ENCODE measurements around the gene RSPRY1. TPM values are rescaled to one million over a fixed set of nuclear protein-coding genes. Genes with fewer than 3 reads are reported as not detected.
"Not testable (repeated sequence)": the region's sequence is repeated elsewhere in the genome, so short reads cannot be mapped to it uniquely, and the experiment has no call there.

Gene RSPRY1
- total RNA-seq, 2 donors from 2014 or later = 17.0 to 17.2 TPM

GRCh38 chr16:57185446-57185944, 634 bp upstream of the RSPRY1 start:
- peak; percentile 71 for DNase-seq (ENCODE audit: low spot score)
- no peaks in the 10 kb centered on the region for H3K36me3 ChIP-seq
- peak overlapping the region; percentile 87 to 95 for H3K4me3 ChIP-seq
- peak overlapping the region; percentile 91 to 93 for H3K27ac ChIP-seq
- no peaks in the 10 kb centered on the region for H3K27me3 ChIP-seq
- no peak for TF ChIP-seq CTCF (IDR thresholded peaks at IDR 0.05)
- H3K9me3 ChIP-seq = no peaks in the 10 kb centered on the region
- H3K4me1 ChIP-seq = peaks cover 0 to 26% of the 10 kb centered on the region in 2 donors

DNA sequence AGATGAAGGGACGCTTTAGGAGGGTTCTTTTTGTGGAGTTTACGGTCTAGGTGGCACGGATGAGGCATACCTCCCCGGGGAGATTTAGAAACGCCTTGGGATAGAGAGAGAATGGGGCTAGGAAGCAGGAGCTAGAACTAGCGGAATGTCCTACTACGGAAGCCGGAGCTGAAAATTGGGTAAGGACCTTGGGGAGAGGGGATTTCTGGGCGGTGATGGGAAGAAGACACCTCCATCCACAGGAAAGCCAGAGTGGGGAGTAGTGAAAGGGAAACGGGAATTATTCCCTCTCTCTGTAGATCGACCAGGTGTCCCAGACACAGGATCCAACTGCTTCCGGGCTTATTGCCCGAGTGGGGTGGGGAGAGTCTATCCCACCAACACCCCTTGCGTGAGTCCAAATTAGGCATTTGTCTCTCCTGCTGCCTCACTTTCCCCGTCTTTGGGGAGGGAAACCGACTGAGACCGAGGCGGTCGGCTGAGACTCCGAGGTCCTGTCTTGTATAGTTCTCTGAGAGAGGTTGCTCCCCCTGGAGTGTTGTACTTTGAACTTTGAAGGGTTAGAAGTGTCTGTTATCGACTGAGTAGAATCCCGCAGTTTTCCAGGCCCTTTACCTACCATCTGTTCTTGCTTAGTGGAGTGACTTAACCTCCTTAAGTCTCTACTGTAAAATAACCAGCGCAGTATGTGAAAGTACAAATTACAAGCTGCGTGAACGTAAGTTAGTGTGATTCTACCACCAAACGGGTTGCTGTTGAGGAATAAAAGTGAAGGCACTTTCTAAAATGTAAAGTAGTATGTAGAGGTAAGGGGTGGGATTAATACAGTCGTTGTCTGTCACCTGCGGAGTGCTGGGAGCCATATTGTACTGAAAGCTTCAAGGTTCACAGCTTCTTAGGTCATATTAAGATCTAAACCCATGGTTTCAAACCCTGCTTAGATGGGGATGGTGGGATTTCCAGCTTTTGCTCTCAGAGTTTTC, 1.0 kb downstream of the RSPRY1 start:
- Histone ChIP-seq H3K4me1 (peaks cover 0 to 43% of the 10 kb centered on the region in 2 donors), H3K27ac (peak overlapping the region; percentile 93 to 97), H3K9me3 (no peaks in the 10 kb centered on the region), H3K36me3 (no peaks in the 10 kb centered on the region), H3K27me3 (no peaks in the 10 kb centered on the region), H3K4me3 (peak overlapping the region; percentile 73 to 95)
- TF ChIP-seq CTCF (IDR thresholded peaks at IDR 0.05) = no peak
- no peak for DNase-seq (ENCODE audit: low spot score)

- H3K27me3 ChIP-seq; H3K9me3 ChIP-seq; H3K36me3 ChIP-seq; DNase-seq (ENCODE audit: low spot score): not testable (repeated sequence)
- Histone ChIP-seq H3K4me3 (peak overlapping the region in 1 of 2 donors; percentile 95), H3K27ac (peak overlapping the region; percentile 93 to 97), H3K4me1 (peaks cover 0 to 44% of the 10 kb centered on the region in 2 donors)
These were observed 2.0 kb downstream of the RSPRY1 start for GRCh38 chr16:57187902-57188710.

DNA sequence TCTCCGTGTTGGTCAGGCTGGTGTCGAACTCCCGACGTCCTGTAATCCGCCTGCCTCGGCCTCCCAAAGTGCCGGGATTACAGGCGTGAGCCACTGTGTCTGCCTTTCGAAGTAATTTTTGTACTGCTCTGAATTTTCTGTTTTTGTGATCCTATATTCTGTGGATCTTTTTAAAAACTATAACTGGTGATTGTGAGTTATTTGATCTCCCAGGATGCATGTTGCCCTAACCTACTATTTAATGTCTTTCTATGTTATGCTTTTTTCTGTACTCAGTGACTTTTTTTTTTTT, 2.5 kb downstream of the RSPRY1 start:
- no peak overlapping the region for H3K27ac ChIP-seq
- no peaks in the 10 kb centered on the region for H3K27me3 ChIP-seq
- no peak for DNase-seq (ENCODE audit: low spot score)
- H3K36me3 ChIP-seq = no peaks in the 10 kb centered on the region
- no peak overlapping the region for H3K4me3 ChIP-seq
- no peaks in the 10 kb centered on the region for H3K9me3 ChIP-seq
- TF ChIP-seq CTCF (IDR thresholded peaks at IDR 0.05) = no peak
- H3K4me1 ChIP-seq = peaks cover 0 to 44% of the 10 kb centered on the region in 2 donors

- DNase-seq (ENCODE audit: low spot score); H3K36me3 ChIP-seq; H3K9me3 ChIP-seq; H3K27ac ChIP-seq; H3K27me3 ChIP-seq; H3K4me3 ChIP-seq: not testable (repeated sequence)
- peaks cover 0 to 44% of the 10 kb centered on the region in 2 donors for H3K4me1 ChIP-seq
These were observed 3.4 kb downstream of the RSPRY1 start for GRCh38 chr16:57189527-57189926.

DNA sequence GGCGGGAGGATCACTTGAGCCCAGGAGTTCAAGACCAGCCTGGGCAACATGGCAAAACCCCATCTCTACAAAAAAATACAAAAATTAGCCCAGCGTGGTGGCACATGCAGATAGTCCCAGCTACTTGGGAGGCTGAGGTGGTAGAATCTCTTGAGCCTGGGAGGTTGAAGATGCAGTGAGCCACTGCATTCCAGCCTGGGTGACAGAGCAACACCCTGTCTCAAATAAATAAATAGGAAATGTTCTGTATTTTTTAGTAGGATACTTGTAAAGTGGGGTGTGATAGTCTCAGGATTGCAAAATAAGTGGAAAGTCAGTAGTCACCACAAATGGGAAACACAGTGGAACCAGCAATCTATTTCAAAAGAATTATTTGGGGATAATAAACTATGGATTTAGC, 4.0 kb downstream of the RSPRY1 start:
- no peaks in the 10 kb centered on the region for H3K27me3 ChIP-seq
- no peak for DNase-seq (ENCODE audit: low spot score)
- peaks cover 0 to 38% of the 10 kb centered on the region in 2 donors for H3K4me1 ChIP-seq
- H3K9me3 ChIP-seq = no peaks in the 10 kb centered on the region
- no peak for TF ChIP-seq CTCF (IDR thresholded peaks at IDR 0.05)
- no peak overlapping the region for H3K4me3 ChIP-seq
- H3K27ac ChIP-seq = no peak overlapping the region
- no peaks in the 10 kb centered on the region for H3K36me3 ChIP-seq

All from right atrium auricular region (tissue), 2 donors.